H1 (cell line): ENCODE data around the gene TMEM107. TPM values are rescaled to one million over a fixed set of nuclear protein-coding genes. Genes with fewer than 3 reads are reported as not detected.

ENCODE experiments used
- CTCF ChIA-PET: fragments of 300-600 bp; sonication (Branson Sonifier 250); formaldehyde crosslinking; loops from one replicate; lab custom pipeline; 2021; ENCODE audit not compliant: partially characterized antibody; lab: Charles Lee
- POLR2A ChIA-PET: fragments of 300-600 bp; sonication (Branson Sonifier 250); formaldehyde crosslinking; loops from one replicate; lab custom pipeline; 2021; ENCODE audit warnings: inconsistent platforms; ENCODE audit not compliant: partially characterized antibody; lab: Charles Lee
- DNase-seq, 2 experiments: peaks; one replicate each; pipeline versions ENCODE4 v3.0.0 to v3.0.0-alpha.2; 2010 to 2022; ENCODE audit warnings: low spot score in 2 of 2, low read depth in 1 of 2, mixed read lengths in 1 of 2
- FAIRE-seq: peaks from 2 replicates; lab custom pipeline; 2011; peaks lifted over from hg19 to GRCh38; lab: Jason Lieb, UNC
- H2AFZ ChIP-seq: 2 replicates; pipeline ENCODE4 v1.8.1; 2012; ENCODE audit warnings: low read length, inconsistent platforms
- H2AK5ac ChIP-seq: 2 replicates; pipeline ENCODE4 v1.6.1; 2013; ENCODE audit warnings: low read depth, low read length
- H2BK120ac ChIP-seq: replicated peaks from 2 replicates; pipeline ENCODE3; 2013; ENCODE audit warnings: low read depth, low read length, inconsistent platforms
- H2BK12ac ChIP-seq: 2 replicates; pipeline ENCODE4 v1.6.1; 2013; ENCODE audit warnings: low read depth, low read length
- H2BK15ac ChIP-seq: 2 replicates; pipeline ENCODE4 v1.6.1; 2013; ENCODE audit warnings: low read length
- H2BK20ac ChIP-seq: 2 replicates; pipeline ENCODE4 v1.6.1; 2013; ENCODE audit warnings: low read length
- H2BK5ac ChIP-seq: 2 replicates; pipeline ENCODE4 v1.6.1; 2013; ENCODE audit warnings: low read depth, low read length
- H3K14ac ChIP-seq: 2 replicates; pipeline ENCODE4 v1.6.1; 2013; ENCODE audit warnings: inconsistent platforms; ENCODE audit not compliant: insufficient read length
- H3K18ac ChIP-seq: 2 replicates; pipeline ENCODE4 v1.6.1; 2013; ENCODE audit warnings: low read length; ENCODE audit errors: extremely low read depth
- H3K23ac ChIP-seq: 2 replicates; pipeline ENCODE4 v1.6.1; 2013; ENCODE audit warnings: inconsistent platforms; ENCODE audit not compliant: insufficient read length
- H3K23me2 ChIP-seq: 2 replicates; pipeline ENCODE4 v1.6.1; 2013; ENCODE audit warnings: low read depth, low read length
- H3K27ac ChIP-seq: 2 replicates; pipeline ENCODE4 v1.6.1; 2011; ENCODE audit warnings: low read depth, low read length, inconsistent platforms
- H3K27me3 ChIP-seq, 4 experiments: replicated peaks in 1 of 4; 1 replicate in 1 of 4; 2 replicates in 3 of 4; pipeline versions ENCODE4 v1.6.1 to v1.8.1; 2011 to 2013; ENCODE audit warnings: low read length in 3 of 4, mild to moderate bottlenecking in 3 of 4, inconsistent platforms in 2 of 4, mixed read lengths in 2 of 4, moderate library complexity in 1 of 4; ENCODE audit not compliant: control insufficient read depth in 3 of 4, insufficient read depth in 3 of 4; ENCODE audit errors: extremely low read depth in 1 of 4
- H3K36me3 ChIP-seq, 4 experiments: 2 replicates each; pipeline versions ENCODE4 v1.6.1 to v1.8.1; 2011 to 2013; ENCODE audit warnings: mild to moderate bottlenecking in 4 of 4, low read length in 3 of 4, moderate library complexity in 2 of 4, control low read depth in 1 of 4, inconsistent platforms in 1 of 4; ENCODE audit not compliant: insufficient read depth in 4 of 4, control insufficient read depth in 2 of 4
- H3K4ac ChIP-seq: replicated peaks from 2 replicates; pipeline ENCODE3; 2013; ENCODE audit warnings: low read length, low read depth, mixed read lengths, inconsistent platforms; ENCODE audit not compliant: insufficient read length
- H3K4me1 ChIP-seq, 4 experiments: replicated peaks in 1 of 4; 1 replicate in 1 of 4; 2 replicates in 3 of 4; pipeline versions ENCODE4 v1.6.1 to v1.8.1; 2011 to 2013; ENCODE audit warnings: low read length in 3 of 4, inconsistent platforms in 2 of 4, mixed read lengths in 1 of 4; ENCODE audit not compliant: insufficient read depth in 4 of 4, control insufficient read depth in 3 of 4
- H3K4me2 ChIP-seq, 2 experiments: 2 replicates each; pipeline versions ENCODE4 v1.6.1 to v1.8.1; 2011 to 2013; ENCODE audit warnings: low read depth in 2 of 2, low read length in 2 of 2, control low read depth in 1 of 2, inconsistent platforms in 1 of 2, mild to moderate bottlenecking in 1 of 2; ENCODE audit not compliant: insufficient read depth in 1 of 2
- H3K4me3 ChIP-seq, 4 experiments: fragments of 200-600, 300-600 bp in 1 of 4; sonication (generic), shearing (Covaris generic), sonication (Bioruptor Twin) in 1 of 4; 2 replicates each; pipeline versions ENCODE4 v1.5.1 to v1.8.1; 2011 to 2016; ENCODE audit warnings: low read length in 4 of 4, low read depth in 3 of 4, control low read depth in 2 of 4, inconsistent platforms in 2 of 4, mild to moderate bottlenecking in 2 of 4, mixed read lengths in 1 of 4, moderate library complexity in 1 of 4; ENCODE audit not compliant: insufficient read depth in 2 of 4; ENCODE audit errors: extremely low read depth in 1 of 4
- H3K56ac ChIP-seq: replicated peaks from 2 replicates; pipeline ENCODE3; 2013; ENCODE audit warnings: low read depth, mild to moderate bottlenecking, mixed read lengths, low read length, inconsistent platforms; ENCODE audit not compliant: insufficient read length
- H3K79me1 ChIP-seq: 2 replicates; pipeline ENCODE4 v1.6.1; 2013; ENCODE audit warnings: low read depth, low read length, control low read depth
- H3K79me2 ChIP-seq, 2 experiments: 2 replicates each; pipeline versions ENCODE4 v1.6.1 to v1.8.1; 2012 to 2013; ENCODE audit warnings: low read length in 2 of 2, mild to moderate bottlenecking in 2 of 2, inconsistent platforms in 1 of 2; ENCODE audit not compliant: insufficient read depth in 2 of 2, control insufficient read depth in 1 of 2
- H3K9ac ChIP-seq, 4 experiments: replicated peaks in 1 of 4; 1 replicate in 1 of 4; 2 replicates in 3 of 4; pipeline versions ENCODE4 v1.6.1 to v1.8.1; 2011 to 2013; ENCODE audit warnings: low read depth in 3 of 4, low read length in 3 of 4, control low read depth in 2 of 4, mild to moderate bottlenecking in 2 of 4, moderate library complexity in 2 of 4, inconsistent platforms in 1 of 4; ENCODE audit errors: extremely low read depth in 1 of 4
- H3K9me3 ChIP-seq, 2 experiments: 2 replicates each; pipeline versions ENCODE4 v1.6.1 to v1.8.1; 2012 to 2013; ENCODE audit warnings: mild to moderate bottlenecking in 2 of 2, moderate library complexity in 2 of 2, control low read depth in 1 of 2, inconsistent platforms in 1 of 2, low read depth in 1 of 2, low read length in 1 of 2, mixed read lengths in 1 of 2; ENCODE audit not compliant: insufficient read depth in 2 of 2
- H4K20me1 ChIP-seq, 2 experiments: replicated peaks in 1 of 2; 2 replicates each; pipeline versions ENCODE3 to v1.8.1; 2011 to 2013; ENCODE audit warnings: inconsistent platforms in 2 of 2, low read length in 2 of 2, mild to moderate bottlenecking in 1 of 2; ENCODE audit not compliant: insufficient read depth in 2 of 2, control insufficient read depth in 1 of 2
- H4K5ac ChIP-seq: 2 replicates; pipeline ENCODE4 v1.6.1; 2013; ENCODE audit warnings: low read length, low read depth, mixed read lengths, inconsistent platforms; ENCODE audit not compliant: insufficient read length
- H4K8ac ChIP-seq: 2 replicates; pipeline ENCODE4 v1.8.0; 2013; ENCODE audit warnings: mild to moderate bottlenecking, moderate library complexity, low read length, inconsistent platforms; ENCODE audit not compliant: insufficient read depth; ENCODE audit errors: extremely low read depth
- H4K91ac ChIP-seq: replicated peaks from 2 replicates; pipeline ENCODE3; 2013; ENCODE audit warnings: low read length, mixed read lengths, inconsistent platforms; ENCODE audit not compliant: insufficient read length
- BACH1 ChIP-seq: IDR thresholded peaks from 2 replicates; pipeline ENCODE4 v1.6.1; 2012; ENCODE audit warnings: low read length, improper control_type of control experiment
- CTBP2 ChIP-seq: IDR thresholded peaks from 2 replicates; pipeline ENCODE4 v1.7.0; 2011; ENCODE audit warnings: borderline replicate concordance, mild to moderate bottlenecking, moderate library complexity, mixed read lengths, low read length; ENCODE audit not compliant: insufficient read depth, insufficient read length
- HDAC2 ChIP-seq, 2 experiments: fragments of 300-600 bp in 1 of 2; sonication (generic) in 1 of 2; IDR thresholded peaks; 2 replicates each; pipeline ENCODE4 v1.6.1; 2011 to 2012; ENCODE audit warnings: low read depth in 2 of 2, low read length in 2 of 2, mild to moderate bottlenecking in 2 of 2, moderate library complexity in 2 of 2, borderline replicate concordance in 1 of 2, inconsistent platforms in 1 of 2
- JUN ChIP-seq: IDR thresholded peaks from 2 replicates; pipeline ENCODE4 v1.6.1; 2011; ENCODE audit warnings: low read depth, mild to moderate bottlenecking, improper control_type of control experiment, low read length
- KDM1A ChIP-seq: fragments of 200-600, 300-600 bp; sonication (generic); IDR thresholded peaks from 2 replicates; pipeline ENCODE4 v1.7.1; 2016; ENCODE audit warnings: mild to moderate bottlenecking, low read length, borderline replicate concordance
- SIN3A ChIP-seq, 2 experiments: IDR thresholded peaks in 1 of 2; conservative IDR thresholded peaks in 1 of 2; 2 replicates each; pipeline ENCODE4 v1.6.1; 2011 to 2012; ENCODE audit warnings: low read length in 2 of 2, improper control_type of control experiment in 1 of 2, low read depth in 1 of 2, mild to moderate bottlenecking in 1 of 2
- SP2 ChIP-seq: IDR thresholded peaks from 2 replicates; pipeline ENCODE4 v1.6.1; 2012; ENCODE audit warnings: mild to moderate bottlenecking, low read length, inconsistent platforms
- SP4 ChIP-seq: IDR thresholded peaks from 2 replicates; pipeline ENCODE4 v1.6.1; 2012; ENCODE audit warnings: low read length, inconsistent platforms
- SRF ChIP-seq: IDR thresholded peaks from 2 replicates; pipeline ENCODE4 v1.6.1; 2011; ENCODE audit warnings: mild to moderate bottlenecking, low read depth, low read length, moderate library complexity
- TAF1 ChIP-seq: IDR thresholded peaks from 2 replicates; pipeline ENCODE4 v1.6.1; 2011; ENCODE audit warnings: mild to moderate bottlenecking, low read depth, low read length
- WGBS, 2 experiments: shearing (Covaris generic) in 1 of 2; methylation state at CpG; one replicate each; pipeline versions ENCODE4 v1.1.6 to v1.1.7; 2013 to 2015; ENCODE audit warnings: low lambda C conversion rate in 2 of 2, mixed read lengths in 2 of 2, inconsistent platforms in 1 of 2, low coverage in 1 of 2, missing lambda C conversion rate in 1 of 2; ENCODE audit not compliant: insufficient replicate concordance in 2 of 2, insufficient coverage in 1 of 2, insufficient read length in 1 of 2; ENCODE audit errors: extremely low coverage in 1 of 2, missing lambda C conversion rate in 1 of 2; 5-methylcytosine and 5-hydroxymethylcytosine counted together
- polyA plus RNA-seq, 7 experiments: library from polyadenylated mRNA; depleted of rRNA in 3 of 7; stranded (reverse) in 5 of 7; unstranded in 2 of 7; fragments of >200 nt in 5 of 7; fragments of 200-250 nt in 2 of 7; gene quantifications; 1 replicate in 5 of 7; 2 replicates in 1 of 7; 4 replicates in 1 of 7; pipeline versions ENCODE4 v1.2.1 to v1.2.3, GENCODE V29; 2011 to 2013; ENCODE audit warnings: missing spikeins in 2 of 7, mixed read lengths in 2 of 7
- total RNA-seq: library from RNA; stranded (reverse); fragmentation: NEBNext Ultra II Directional; extraction: Animal tissue kit (Norgen Biotek cat#: 25700); gene quantifications from 2 replicates; pipeline ENCODE4 v1.2.1, GENCODE V29; 2021
- TF ChIP-seq, protein P1 (sequence below): IDR thresholded peaks from 2 replicates; pipeline ENCODE4 v1.6.1; 2012; ENCODE audit warnings: inconsistent platforms

TMEM107 gene
- total and polyA plus RNA-seq, 2 of the 8 experiments (the other 6 are each of a cell fraction or from before 2014, with no cell fraction given), result 17.3 to 21.5 TPM

DNA sequence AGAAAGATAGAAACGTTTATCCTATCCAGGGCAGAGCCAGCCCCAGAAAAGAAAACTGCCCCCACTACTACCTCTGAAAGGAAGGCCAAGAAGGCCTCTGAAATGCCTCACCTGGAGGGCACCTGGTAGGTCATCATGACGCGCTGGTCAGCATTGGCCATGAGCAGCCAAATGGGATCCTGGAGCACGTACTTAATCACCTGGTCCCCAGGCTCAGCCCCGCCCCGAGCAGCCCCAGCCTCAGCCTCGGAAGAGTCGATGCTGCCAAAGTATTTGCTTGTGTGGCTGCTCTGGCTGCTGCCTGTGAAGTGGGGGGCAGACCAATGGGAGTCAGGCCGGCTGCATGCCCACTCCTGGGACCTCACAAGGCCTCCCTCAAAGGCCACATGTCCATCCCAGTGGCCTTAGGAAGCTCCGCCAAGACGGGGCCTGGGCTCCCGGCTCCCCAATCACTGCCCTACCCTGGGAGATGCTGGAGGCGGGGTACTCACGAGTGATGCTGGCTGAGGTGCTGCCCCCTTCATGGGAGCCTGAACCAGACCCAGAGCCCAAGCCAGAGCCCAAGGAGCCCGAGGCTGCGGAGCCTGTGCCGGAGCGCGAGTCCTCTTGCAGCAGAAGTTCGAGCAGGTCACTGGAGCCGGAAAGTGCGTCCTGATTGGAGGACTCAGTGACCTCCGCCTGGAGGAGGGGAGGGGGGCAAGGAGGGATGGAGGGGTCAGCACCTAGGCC, 33.9 kb downstream of the TMEM107 start:
- no peak overlapping the region for H3K9ac ChIP-seq
- ChIA-PET CTCF (interaction anchor here (0.7 to 14.1 kb wide), 5 partner anchors 16 to 85 kb away, joined by 3 to 133 read pairs (median 4); partner anchors contain the start of gene VAMP2), POLR2A (interaction anchor here (1.1 to 10.3 kb wide), 4 partner anchors 7 to 31 kb away, joined by 3 to 76 read pairs (median 42); partner anchors contain the start of gene PER1)
- no peak overlapping the region for H3K4me2 ChIP-seq
- WGBS, 2 experiments, result 96% methylated on average over 22 of the region's 23 CpGs; no CpG with 5 or more reads in 1 of the 2 experiments
- FAIRE-seq (no peak), DNase-seq (no peak)
- no peaks in the 10 kb centered on the region for H3K79me2 ChIP-seq
- H2BK120ac ChIP-seq, result no peak overlapping the region
- H3K4me3 ChIP-seq, result no peak overlapping the region
- H4K91ac ChIP-seq, result no peak overlapping the region
- no peak overlapping the region for H2BK5ac ChIP-seq
- H3K14ac ChIP-seq, result no peak overlapping the region
- no peak overlapping the region for H2BK12ac ChIP-seq
- peaks cover 0 to 5% (median 3%) of the 10 kb centered on the region in 4 experiments; a peak in 2 of 7 replicates for H3K4me1 ChIP-seq
- no peak overlapping the region for H2AK5ac ChIP-seq
- no peak overlapping the region for H2BK20ac ChIP-seq
- H3K27ac ChIP-seq, result no peak overlapping the region
- no peak overlapping the region for H4K8ac ChIP-seq
- H3K18ac ChIP-seq, result no peak overlapping the region
- no peak overlapping the region for H3K23ac ChIP-seq
- peaks cover 2 to 13% of the 10 kb centered on the region in 2 experiments for H4K20me1 ChIP-seq
- no peaks in the 10 kb centered on the region for H3K9me3 ChIP-seq
- H3K79me1 ChIP-seq, result no peaks in the 10 kb centered on the region
- no peak overlapping the region for H2BK15ac ChIP-seq
- H4K5ac ChIP-seq, result no peak overlapping the region
- H3K27me3 ChIP-seq, result peaks cover 0 to 5% (median 1%) of the 10 kb centered on the region in 4 experiments; a peak in 3 of 7 replicates
- peaks cover 3 to 35% (median 28%) of the 10 kb centered on the region in 4 experiments for H3K36me3 ChIP-seq
- H3K4ac ChIP-seq, result no peak overlapping the region
- H3K56ac ChIP-seq, result no peak overlapping the region
- H3K23me2 ChIP-seq, result peaks cover 9% of the 10 kb centered on the region
- no peak overlapping the region for H2AFZ ChIP-seq
- TF ChIP-seq SP4, result no peak
- no peak for TF ChIP-seq SP2
- TF ChIP-seq BACH1, result no peak
- no peak for TF ChIP-seq SRF
- TF ChIP-seq JUN, result no peak
- TF ChIP-seq, protein P1, sequence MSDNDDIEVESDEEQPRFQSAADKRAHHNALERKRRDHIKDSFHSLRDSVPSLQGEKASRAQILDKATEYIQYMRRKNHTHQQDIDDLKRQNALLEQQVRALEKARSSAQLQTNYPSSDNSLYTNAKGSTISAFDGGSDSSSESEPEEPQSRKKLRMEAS, result no peak
- no peak for TF ChIP-seq CTBP2
- TF ChIP-seq HDAC2 (IDR thresholded peaks at IDR 0.05; ENCODE audit: borderline replicate concordance in 1 of 2, low read depth in 2 of 2, low read length in 2 of 2), result no peak
- TF ChIP-seq SIN3A (conservative IDR thresholded peaks at IDR 0.05 in 1 of 2, IDR thresholded peaks at IDR 0.05 in 1 of 2; ENCODE audit: low read depth in 1 of 2, low read length in 2 of 2), result no peak
- no peak for TF ChIP-seq KDM1A
- no peak for TF ChIP-seq TAF1
